Activated T-cell treated with anti-CD3 and anti-CD28 coated beads for 4 hours (primary cell): Measurements from ENCODE around the gene PCDHGB2.
"Not testable (repeated sequence)": the region's sequence is repeated elsewhere in the genome, so short reads cannot be mapped to it uniquely, and the experiment has no call there.

Source experiments
- DNase-seq: peaks from one replicate; pipeline ENCODE4 v3.0.0-alpha.2; 2020

PCDHGB2 gene

GRCh38 chr5:141359790-141360426, at the start of gene PCDHGB2:
PCDHGB2 (plus strand) TSS chr5:141359994; CDS start chr5:141360136, 142 bp downstream.
- no peak for DNase-seq

DNA sequence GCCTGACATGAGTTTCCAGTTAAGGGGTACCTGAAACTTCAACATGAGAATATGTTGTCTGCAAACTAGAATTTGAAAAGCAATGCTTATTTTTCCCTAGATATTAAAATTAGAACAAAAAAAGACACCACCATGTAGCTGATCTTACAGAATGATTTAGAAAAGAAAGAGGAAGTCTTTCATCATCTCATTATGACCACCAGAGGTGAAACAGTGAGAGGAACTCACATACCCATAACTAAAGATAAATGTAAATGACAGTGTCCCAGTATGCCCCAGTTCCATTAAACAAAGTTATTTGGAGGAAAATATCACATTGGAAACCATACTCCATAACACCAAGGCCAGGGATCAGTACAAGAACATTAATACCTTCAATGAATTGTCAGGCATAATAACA, 46.1 kb upstream of the PCDHGB2 start:
- DNase-seq = no peak

GRCh38 chr5:141316963-141317362, 42.8 kb upstream of the PCDHGB2 start:
- DNase-seq = not testable (repeated sequence)

- DNase-seq = no peak
Observed at GRCh38 chr5:141319202-141319601, 40.6 kb upstream of the PCDHGB2 start.

DNA sequence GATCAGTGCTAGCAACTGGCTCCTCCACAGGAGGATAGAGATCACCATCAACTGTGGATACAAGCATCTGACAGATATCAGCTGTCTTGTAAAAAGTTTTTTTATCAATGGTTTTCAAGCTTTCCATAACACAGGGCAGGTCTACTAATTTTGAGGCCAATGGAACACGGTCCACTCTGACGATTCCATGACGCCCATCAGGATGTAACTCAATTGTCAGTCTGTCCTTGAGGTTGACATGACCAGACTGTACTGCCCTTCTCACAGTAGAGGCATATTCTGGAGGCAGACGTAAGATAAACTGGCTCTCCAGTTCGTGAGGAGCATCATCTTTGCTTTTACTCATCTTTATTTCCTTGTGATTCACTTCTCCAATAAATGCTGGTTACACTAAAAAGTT, 40.1 kb upstream of the PCDHGB2 start:
- DNase-seq = no peak

- DNase-seq = peak; percentile 89
Observed at GRCh38 chr5:141320225-141321169, 39.3 kb upstream of the PCDHGB2 start, which contains the start of gene TAF7. TAF7 (minus strand) TSS chr5:141320784; CDS start chr5:141320044, 740 bp downstream.

DNA sequence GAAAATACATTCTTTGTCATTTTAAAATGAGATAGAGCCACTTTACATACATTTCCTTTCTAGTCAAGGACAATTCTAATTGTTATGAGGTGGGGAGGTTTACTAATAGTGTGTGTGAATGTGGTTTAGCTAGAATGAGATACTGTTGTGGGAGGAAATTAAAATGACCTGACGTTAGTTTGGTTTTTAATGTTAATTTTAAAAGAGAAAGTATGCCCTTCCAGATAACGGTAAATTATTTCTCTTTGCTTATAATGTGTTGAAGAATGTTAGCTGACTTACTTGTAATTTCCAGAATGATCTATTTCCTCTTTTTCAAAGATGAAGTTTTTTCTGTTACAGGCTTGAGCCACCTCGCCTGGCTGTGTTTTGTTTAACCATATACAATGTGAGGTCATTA, 37.5 kb upstream of the PCDHGB2 start:
- no peak for DNase-seq

- peak; percentile 52 for DNase-seq
Observed at GRCh38 chr5:141326088-141326854, 33.5 kb upstream of the PCDHGB2 start.

DNA sequence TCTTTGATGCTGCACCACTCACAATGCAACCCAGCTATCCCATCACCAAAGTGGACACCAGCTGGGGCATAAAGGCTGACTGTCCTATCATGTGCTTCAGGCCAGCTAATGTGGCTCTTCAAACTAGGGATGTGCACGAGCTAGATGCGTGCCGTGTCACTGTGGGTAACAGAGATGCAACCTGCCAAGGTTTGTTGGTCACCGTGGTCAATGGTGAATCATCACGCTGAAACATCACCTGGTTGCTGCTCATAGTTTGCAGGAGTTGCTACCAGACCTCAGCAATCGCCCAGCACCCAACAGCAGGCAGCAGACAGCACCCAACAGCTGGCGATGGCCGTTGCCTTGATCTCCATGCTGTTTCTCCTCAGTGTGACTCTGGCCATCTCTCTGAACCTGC, 31.6 kb upstream of the PCDHGB2 start:
- DNase-seq = no peak

- DNase-seq = no peak
Observed at GRCh38 chr5:141330299-141331080, 29.3 kb upstream of the PCDHGB2 start, which contains the start of gene PCDHGA1. PCDHGA1 (plus strand) TSS chr5:141330514.

- not testable (repeated sequence) for DNase-seq
Observed at GRCh38 chr5:141332571-141332970, 27.2 kb upstream of the PCDHGB2 start.

DNA sequence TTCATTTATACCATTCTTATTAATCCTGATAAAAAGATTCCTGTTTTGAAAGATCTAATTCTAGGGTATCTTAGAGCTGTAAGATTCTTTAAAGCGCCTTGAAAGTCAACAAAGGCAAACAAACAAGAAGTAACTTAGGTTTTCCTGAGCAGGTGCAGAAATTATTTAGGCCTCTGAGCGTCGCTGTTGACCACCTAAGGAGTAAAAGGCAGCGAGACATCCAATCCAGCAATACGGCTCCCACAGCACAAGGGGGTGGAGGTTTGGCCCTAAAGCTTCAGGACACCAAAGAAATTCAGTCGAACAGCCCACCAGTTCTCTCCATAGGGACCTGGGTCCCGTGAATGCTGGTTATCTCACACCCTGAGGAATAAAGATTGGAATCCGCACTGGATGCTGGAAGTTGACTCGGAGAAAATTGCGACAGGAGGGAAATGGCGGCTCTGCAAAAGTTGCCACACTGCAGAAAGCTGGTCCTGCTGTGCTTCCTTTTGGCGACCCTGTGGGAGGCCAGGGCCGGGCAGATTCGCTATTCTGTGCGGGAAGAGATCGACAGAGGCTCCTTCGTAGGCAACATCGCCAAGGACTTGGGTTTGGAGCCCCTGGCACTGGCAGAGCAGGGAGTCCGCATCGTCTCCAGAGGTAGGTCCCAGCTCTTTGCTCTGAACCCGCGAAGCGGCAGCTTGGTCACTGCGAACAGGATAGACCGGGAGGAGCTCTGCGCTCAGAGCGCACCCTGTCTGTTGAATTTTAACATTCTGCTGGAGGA, 21.1 kb upstream of the PCDHGB2 start, which contains the start of gene PCDHGA2:
Gene PCDHGA2 (plus strand): TSS at position 223 of the 769 bp plus-strand sequence.
- no peak for DNase-seq

GRCh38 chr5:141340781-141341354, 18.9 kb upstream of the PCDHGB2 start:
- DNase-seq = not testable (repeated sequence)

- DNase-seq = no peak
Observed at GRCh38 chr5:141342773-141343172, 17.0 kb upstream of the PCDHGB2 start.

DNA sequence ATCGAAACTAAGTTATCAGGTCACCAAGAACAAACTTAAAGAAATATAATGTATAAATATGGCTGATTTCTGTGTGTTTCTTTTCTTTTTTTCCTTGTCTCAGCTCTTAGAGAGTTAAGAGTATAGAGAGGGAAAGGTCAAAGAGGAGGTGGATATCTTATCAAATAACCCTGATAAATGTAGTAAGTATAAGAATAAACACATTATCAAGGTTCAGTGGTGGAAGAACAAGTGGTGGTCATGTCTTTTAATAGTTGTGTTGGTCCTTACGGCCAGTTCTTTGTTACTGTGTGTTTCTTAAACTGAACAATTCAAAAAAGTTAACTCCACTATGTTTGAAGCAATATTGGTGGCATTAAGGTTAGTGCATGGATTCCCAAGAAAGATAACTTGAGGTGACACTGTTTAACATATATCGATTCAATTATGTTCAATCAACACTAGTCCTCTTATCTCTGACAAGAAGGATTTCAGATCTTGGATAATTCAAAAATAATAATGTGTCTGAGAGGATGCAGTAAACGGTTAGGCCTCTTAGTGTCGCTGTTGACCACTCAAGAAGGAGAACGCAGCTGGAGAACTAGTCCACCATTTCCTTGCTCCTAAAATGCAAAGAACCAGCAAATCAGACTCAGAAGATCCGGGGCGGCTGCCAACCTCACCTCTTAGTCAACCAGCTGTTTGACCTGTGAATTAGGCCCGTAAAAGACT, 16.4 kb upstream of the PCDHGB2 start, which contains the start of gene PCDHGA3:
Gene PCDHGA3 (plus strand): TSS at position 588 of the 711 bp plus-strand sequence. CDS start 205 bp downstream, outside the sequence.
- no peak for DNase-seq

DNA sequence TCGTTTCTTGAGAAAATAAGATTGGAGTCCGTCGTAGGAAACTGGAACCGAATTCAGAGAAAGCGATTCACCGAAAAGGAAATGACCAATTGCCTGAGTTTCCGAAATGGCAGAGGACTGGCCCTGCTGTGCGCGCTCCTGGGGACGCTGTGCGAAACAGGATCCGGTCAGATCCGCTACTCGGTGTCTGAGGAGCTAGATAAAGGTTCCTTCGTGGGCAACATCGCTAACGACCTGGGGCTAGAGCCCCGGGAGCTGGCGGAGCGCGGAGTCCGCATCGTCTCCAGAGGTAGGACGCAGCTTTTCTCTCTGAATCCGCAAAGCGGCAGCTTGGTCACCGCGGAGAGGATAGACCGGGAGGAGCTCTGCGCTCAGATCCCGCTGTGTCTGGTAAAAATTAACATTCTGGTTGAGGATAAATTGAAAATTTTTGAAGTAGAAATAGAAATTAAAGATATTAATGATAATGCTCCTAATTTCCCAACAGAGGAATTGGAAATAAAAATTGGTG, 15.8 kb upstream of the PCDHGB2 start:
- no peak for DNase-seq

GRCh38 chr5:141345327-141345726, 14.5 kb upstream of the PCDHGB2 start:
- DNase-seq = no peak

DNA sequence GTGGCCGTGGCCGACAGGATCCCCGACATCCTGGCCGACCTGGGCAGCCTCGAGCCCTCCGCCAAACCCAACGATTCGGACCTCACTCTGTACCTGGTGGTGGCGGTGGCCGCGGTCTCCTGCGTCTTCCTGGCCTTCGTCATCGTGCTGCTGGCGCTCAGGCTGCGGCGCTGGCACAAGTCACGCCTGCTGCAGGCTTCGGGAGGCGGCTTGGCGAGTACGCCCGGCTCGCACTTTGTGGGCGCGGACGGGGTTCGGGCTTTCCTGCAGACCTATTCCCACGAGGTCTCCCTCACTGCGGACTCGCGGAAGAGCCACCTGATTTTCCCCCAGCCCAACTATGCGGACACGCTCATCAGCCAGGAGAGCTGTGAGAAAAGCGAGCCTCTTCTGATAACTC, 13.8 kb upstream of the PCDHGB2 start:
- DNase-seq = not testable (repeated sequence)

DNA sequence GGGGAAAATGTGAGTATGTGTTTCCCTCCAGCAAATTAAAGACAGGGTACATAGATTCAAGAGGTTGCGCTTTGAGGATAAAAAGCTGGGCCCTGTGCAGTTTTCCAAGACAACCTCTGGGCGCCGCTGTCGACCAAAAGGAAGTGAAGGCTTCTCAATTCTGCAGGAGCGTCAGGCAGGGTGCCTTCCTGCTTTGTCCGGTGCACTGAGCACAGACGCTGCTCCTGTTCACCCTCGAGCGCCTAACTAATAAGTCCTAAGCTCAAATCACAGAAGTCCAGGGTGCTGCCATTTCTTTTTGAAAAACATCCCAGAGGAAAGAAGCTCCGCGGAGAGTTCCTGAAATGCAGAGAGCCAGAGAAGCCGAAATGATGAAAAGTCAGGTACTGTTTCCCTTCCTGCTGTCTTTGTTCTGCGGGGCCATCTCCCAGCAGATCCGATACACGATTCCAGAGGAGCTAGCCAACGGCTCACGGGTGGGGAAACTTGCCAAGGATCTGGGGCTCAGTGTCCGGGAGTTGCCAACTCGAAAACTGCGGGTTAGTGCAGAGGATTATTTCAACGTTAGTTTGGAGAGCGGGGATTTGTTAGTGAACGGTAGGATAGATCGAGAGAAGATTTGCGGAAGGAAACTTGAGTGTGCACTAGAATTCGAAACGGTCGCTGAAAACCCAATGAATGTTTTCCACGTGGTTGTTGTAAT, 9.7 kb upstream of the PCDHGB2 start, which contains the start of gene PCDHGB1:
Gene PCDHGB1 (plus strand): TSS at position 183 of the 703 bp plus-strand sequence. CDS start 162 bp downstream, at position 345.
- no peak for DNase-seq
